Liver (tissue), 9 donors: ENCODE measurements around the gene POLR2C. TPM values are rescaled to one million over a fixed set of nuclear protein-coding genes. Genes with fewer than 3 reads are reported as not detected.

Experiments used
- DNase-seq: peaks from one replicate; pipeline ENCODE4 v3.0.0-alpha.2; 2017; ENCODE audit warnings: low spot score
- H3K27ac ChIP-seq, 2 donors: one replicate each; pipeline ENCODE4 v1.7.0; 2013; ENCODE audit warnings: inconsistent platforms in 2 of 2, low read length in 2 of 2, control low read depth in 1 of 2, low read depth in 1 of 2, mild to moderate bottlenecking in 1 of 2
- H3K27me3 ChIP-seq, 4 donors: one replicate each; pipeline versions ENCODE4 v1.6.1 to v1.7.0; 2013; ENCODE audit warnings: low read length in 3 of 4, inconsistent platforms in 1 of 4, mild to moderate bottlenecking in 1 of 4, moderate library complexity in 1 of 4; ENCODE audit not compliant: control insufficient read depth in 4 of 4, insufficient read depth in 4 of 4
- H3K36me3 ChIP-seq, 4 donors: one replicate each; pipeline versions ENCODE4 v1.6.1 to v1.7.0; 2013; ENCODE audit warnings: low read length in 3 of 4, mild to moderate bottlenecking in 3 of 4, low read depth in 1 of 4, moderate library complexity in 1 of 4; ENCODE audit not compliant: control insufficient read depth in 4 of 4, insufficient read depth in 3 of 4
- H3K4me1 ChIP-seq, 4 donors: one replicate each; pipeline versions ENCODE4 v1.6.1 to v1.7.0; 2013; ENCODE audit warnings: low read length in 3 of 4, mild to moderate bottlenecking in 3 of 4, moderate library complexity in 1 of 4; ENCODE audit not compliant: control insufficient read depth in 4 of 4, insufficient read depth in 4 of 4
- H3K4me3 ChIP-seq, 3 donors: one replicate each; pipeline versions ENCODE4 v1.6.1 to v1.7.0; 2013; ENCODE audit warnings: low read length in 3 of 3, control low read depth in 1 of 3, low read depth in 1 of 3, mild to moderate bottlenecking in 1 of 3
- H3K9ac ChIP-seq, 2 donors: one replicate each; pipeline ENCODE4 v1.7.0; 2013; ENCODE audit warnings: low read length in 2 of 2, mild to moderate bottlenecking in 2 of 2, moderate library complexity in 2 of 2, control low read depth in 1 of 2, low read depth in 1 of 2
- H3K9me3 ChIP-seq, 4 donors: one replicate each; pipeline versions ENCODE4 v1.6.1 to v1.7.0; 2013; ENCODE audit warnings: low read length in 3 of 4; ENCODE audit not compliant: control insufficient read depth in 4 of 4
- ATF3 ChIP-seq: IDR thresholded peaks from 2 replicates; pipeline ENCODE4 v1.6.1; 2016; ENCODE audit warnings: antibody characterized with exemption
- CTCF ChIP-seq: fragments of 150-350 bp; IDR thresholded peaks from 2 replicates; pipeline ENCODE4 v1.5.1; 2017; ENCODE audit warnings: improper control_type of control experiment, low read depth, low read length; ENCODE audit not compliant: missing input control
- EGR1 ChIP-seq, 2 donors: IDR thresholded peaks; 2 replicates each; pipeline ENCODE4 v1.6.1; 2016 to 2018; ENCODE audit warnings: antibody characterized with exemption in 2 of 2, low read depth in 2 of 2
- FOXA1 ChIP-seq: IDR thresholded peaks from 2 replicates; pipeline ENCODE4 v1.6.1; 2016; ENCODE audit warnings: antibody characterized with exemption
- FOXA2 ChIP-seq: IDR thresholded peaks from 2 replicates; pipeline ENCODE4 v1.6.1; 2016; ENCODE audit warnings: antibody characterized with exemption
- GABPA ChIP-seq, 2 donors: IDR thresholded peaks in 1 of 2; conservative IDR thresholded peaks in 1 of 2; 2 replicates each; pipeline ENCODE4 v1.6.1; 2016; ENCODE audit warnings: antibody characterized with exemption in 2 of 2, mild to moderate bottlenecking in 1 of 2, moderate library complexity in 1 of 2
- HNF4A ChIP-seq, 2 donors: conservative IDR thresholded peaks; 2 replicates each; pipeline ENCODE4 v1.6.1; 2016; ENCODE audit warnings: antibody characterized with exemption in 2 of 2, mild to moderate bottlenecking in 2 of 2
- JUND ChIP-seq, 2 donors: IDR thresholded peaks; 2 replicates each; pipeline ENCODE4 v1.6.1; 2016; ENCODE audit warnings: antibody characterized with exemption in 2 of 2
- MAX ChIP-seq: IDR thresholded peaks from 2 replicates; pipeline ENCODE4 v1.6.1; 2016; ENCODE audit warnings: antibody characterized with exemption
- NR2F2 ChIP-seq: IDR thresholded peaks from 2 replicates; pipeline ENCODE4 v1.6.1; 2016; ENCODE audit warnings: antibody characterized with exemption
- RAD21 ChIP-seq, 2 donors: IDR thresholded peaks; 2 replicates each; pipeline ENCODE4 v1.6.1; 2016; ENCODE audit warnings: antibody characterized with exemption in 2 of 2, mild to moderate bottlenecking in 2 of 2
- REST ChIP-seq: IDR thresholded peaks from 2 replicates; pipeline ENCODE4 v1.6.1; 2016; ENCODE audit warnings: antibody characterized with exemption, mild to moderate bottlenecking
- SP1 ChIP-seq: IDR thresholded peaks from 2 replicates; pipeline ENCODE4 v1.6.1; 2018; ENCODE audit warnings: antibody characterized with exemption, mild to moderate bottlenecking
- TAF1 ChIP-seq: conservative IDR thresholded peaks from 2 replicates; pipeline ENCODE4 v1.6.1; 2016; ENCODE audit warnings: antibody characterized with exemption, mild to moderate bottlenecking
- YY1 ChIP-seq: IDR thresholded peaks from 2 replicates; pipeline ENCODE4 v1.6.1; 2016; ENCODE audit warnings: antibody characterized with exemption, mild to moderate bottlenecking
- ZBTB33 ChIP-seq: IDR thresholded peaks from 2 replicates; pipeline ENCODE4 v1.6.1; 2016; ENCODE audit warnings: antibody characterized with exemption
- WGBS: extraction: QIAGEN DNeasy Blood & Tissue Kit; methylation state at CpG from one replicate; pipeline ENCODE4 v1.1.7; 2013; 5-methylcytosine and 5-hydroxymethylcytosine counted together
- polyA plus RNA-seq, 2 donors: library from polyadenylated mRNA; stranded (reverse) in 1 of 2; unstranded in 1 of 2; fragments of 200-250 nt in 1 of 2; fragments of >200 nt in 1 of 2; fragmentation: Nextera tagmentation in 1 of 2; extraction: Ambion mirVana in 1 of 2; gene quantifications; one replicate each; pipeline versions ENCODE4 v1.2.1 to v1.2.3, GENCODE V29; 2013 to 2015
- total RNA-seq, 2 donors: library from RNA; depleted of rRNA; stranded (reverse); fragments of >200 nt; gene quantifications; one replicate each; pipeline ENCODE4 v1.2.3, GENCODE V29; 2014
- donor health status: healthy.
- donor health status: healthy.
- donor health status: healthy.
- donor health status: healthy.
- donor health status: healthy.

The POLR2C gene
- total and polyA plus RNA-seq, 4 donors = 25.4 to 68.0 (median 51.3) TPM

- no peak overlapping the region for H3K27ac ChIP-seq
- no peak for DNase-seq
- H3K4me3 ChIP-seq = no peak overlapping the region
- no peaks in the 10 kb centered on the region for H3K9me3 ChIP-seq
- H3K9ac ChIP-seq = no peak overlapping the region
- 87% methylated on average over 7 of the region's 7 CpGs for WGBS
- TF ChIP-seq MAX = no peak
- no peak for TF ChIP-seq SP1
- no peak for TF ChIP-seq REST
- no peak for TF ChIP-seq CTCF
- TF ChIP-seq FOXA2 = no peak
- no peak for TF ChIP-seq ATF3
- no peak for TF ChIP-seq HNF4A (conservative IDR thresholded peaks at IDR 0.05)
- no peak for TF ChIP-seq ZBTB33
- TF ChIP-seq JUND (IDR thresholded peaks at IDR 0.05) = no peak
- TF ChIP-seq NR2F2 = no peak
- no peak for TF ChIP-seq YY1
- no peak for TF ChIP-seq FOXA1
- TF ChIP-seq RAD21 (IDR thresholded peaks at IDR 0.05) = no peak
- no peak for TF ChIP-seq EGR1 (IDR thresholded peaks at IDR 0.05; ENCODE audit: low read depth in 2 of 2)
- no peak for TF ChIP-seq TAF1
- no peak for TF ChIP-seq GABPA (IDR thresholded peaks at IDR 0.05 in 1 of 2, conservative IDR thresholded peaks at IDR 0.05 in 1 of 2)
- H3K36me3 ChIP-seq = no peaks in the 10 kb centered on the region
- no peaks in the 10 kb centered on the region for H3K27me3 ChIP-seq
- peaks cover 5 to 11% (median 7%) of the 10 kb centered on the region in 4 donors for H3K4me1 ChIP-seq
Measured at GRCh38 chr16:57501492-57501891, 39.0 kb downstream of the POLR2C start.
